NCI-H2107 (cell line): ENCODE data around the gene ANO3.

ENCODE experiments used
- DNase-seq: peaks from one replicate; lab custom pipeline; 2025; lab: John Stamatoyannopoulos, UW

ANO3 gene

GRCh38 chr11:26359055-26359454 is 27.1 kb downstream of the ANO3 start:
- DNase-seq, result no peak

- no peak for DNase-seq
These were observed 33.4 kb downstream of the ANO3 start for GRCh38 chr11:26365284-26365683.

GRCh38 chr11:26377619-26378018 is 45.7 kb downstream of the ANO3 start:
- DNase-seq, result no peak

GRCh38 chr11:26399336-26399735 is 67.4 kb downstream of the ANO3 start:
- no peak for DNase-seq

DNA sequence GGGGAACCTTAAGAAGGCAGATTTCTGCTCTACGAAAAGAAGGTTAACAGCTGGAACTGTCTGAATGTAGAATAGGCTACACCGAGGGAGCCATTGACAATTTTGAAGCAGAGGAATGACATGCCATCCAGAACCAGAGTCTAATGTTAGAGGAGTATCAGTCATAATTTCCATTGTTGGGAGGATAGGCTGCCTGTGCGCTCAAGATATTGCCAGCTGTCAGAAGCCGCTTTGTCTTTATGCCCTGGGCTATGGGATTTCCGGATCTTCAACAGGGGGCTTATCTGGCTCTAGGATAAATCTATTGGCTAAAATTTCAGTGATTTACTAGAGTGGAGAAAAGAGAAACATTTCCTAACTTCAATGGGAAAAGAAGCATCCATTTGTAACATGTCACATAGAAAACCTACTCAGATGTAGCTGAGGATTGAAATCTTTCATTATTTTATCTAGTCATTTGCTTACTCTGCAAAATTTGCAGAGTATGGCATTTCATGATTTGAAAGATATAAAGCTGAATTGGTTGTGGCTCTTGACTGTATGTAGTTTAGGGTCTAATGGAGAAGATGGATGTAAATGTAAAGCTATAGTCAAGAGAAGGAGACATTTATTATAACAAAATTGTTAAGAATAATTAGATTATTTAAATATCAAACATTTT is 78.9 kb downstream of the ANO3 start:
- no peak for DNase-seq

DNA sequence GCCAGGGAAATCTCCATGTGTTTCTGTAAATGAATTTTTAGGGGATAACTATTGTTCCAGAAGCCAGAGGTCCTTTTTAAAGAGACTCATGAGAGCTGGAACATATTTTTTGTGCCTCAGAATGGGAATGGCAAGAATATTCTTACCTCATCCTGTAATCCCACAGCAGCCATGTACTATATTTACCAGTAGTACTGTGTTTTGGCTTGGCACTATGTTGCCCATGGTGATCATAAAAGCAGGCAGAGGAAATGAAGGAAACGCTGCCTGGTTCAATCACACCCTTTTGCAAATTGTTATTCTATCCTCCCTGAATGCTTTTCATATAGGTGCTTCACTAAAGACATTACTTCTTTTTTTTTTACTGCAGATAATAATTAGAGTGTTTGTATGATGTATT is 81.0 kb downstream of the ANO3 start:
- no peak for DNase-seq

DNA sequence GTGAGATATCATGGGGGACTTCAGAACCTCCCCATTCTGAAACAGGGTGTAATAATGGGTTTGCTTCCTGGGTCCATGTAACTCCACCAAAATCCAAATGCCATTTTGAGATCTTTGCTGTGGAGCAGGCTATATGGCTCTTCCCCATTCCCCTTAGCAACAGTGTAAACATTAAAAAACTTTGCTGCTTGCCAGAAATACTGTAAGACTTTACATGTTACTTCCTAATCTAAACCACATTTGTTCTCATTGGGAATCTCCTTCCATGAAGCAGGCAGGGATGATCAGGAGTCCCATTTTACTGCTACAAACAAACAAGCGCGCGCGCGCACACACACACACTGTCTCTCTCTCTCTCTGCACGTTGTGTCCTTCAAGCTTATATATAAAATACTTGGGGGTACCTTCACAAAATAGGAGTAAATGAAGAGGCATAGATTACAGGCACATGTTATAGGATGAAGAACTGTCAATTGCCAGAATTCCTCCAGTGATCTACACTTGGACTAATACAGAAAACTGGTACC is 86.5 kb downstream of the ANO3 start:
- no peak for DNase-seq

- no peak for DNase-seq
These were observed 88.4 kb downstream of the ANO3 start for GRCh38 chr11:26420331-26420730.

DNA sequence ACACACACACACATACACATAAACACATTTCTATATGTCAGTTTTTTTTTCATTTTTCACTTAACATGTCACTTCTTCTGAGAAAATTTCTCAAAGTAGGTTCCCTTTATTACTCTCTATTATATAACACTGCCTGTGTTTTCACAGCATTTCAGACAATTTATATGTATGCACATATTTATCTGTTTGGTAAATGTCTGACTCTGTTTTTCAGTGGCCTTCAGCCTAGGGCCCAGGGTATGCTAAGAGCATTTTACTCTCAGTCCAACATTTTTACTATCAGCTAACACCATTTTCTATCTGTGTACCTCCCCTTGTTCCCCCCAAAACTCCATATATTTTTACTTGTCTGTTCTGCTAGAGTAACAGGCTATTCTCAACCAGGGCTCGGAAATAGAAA is 92.3 kb downstream of the ANO3 start:
- no peak for DNase-seq

- no peak for DNase-seq
These were observed 107.9 kb downstream of the ANO3 start for GRCh38 chr11:26439854-26440253.

DNA sequence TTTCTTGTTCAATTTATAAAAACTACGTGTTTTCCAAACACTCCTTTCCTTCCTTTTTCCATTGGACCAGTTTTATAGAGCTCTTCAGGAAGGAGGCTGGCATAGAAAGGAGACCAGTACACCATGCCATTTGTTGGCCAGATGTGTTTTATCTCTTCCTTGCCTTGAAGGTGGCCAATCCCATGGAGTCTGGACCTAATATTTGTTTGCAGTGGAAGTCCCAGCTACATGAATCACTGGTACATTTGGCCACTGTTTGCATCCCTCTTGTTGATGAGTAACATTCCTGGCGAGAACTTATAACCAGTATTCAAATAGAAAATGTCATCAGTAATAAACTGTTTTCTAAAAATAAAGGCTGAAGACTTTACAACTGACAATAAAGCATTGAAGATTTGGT is 110.2 kb downstream of the ANO3 start:
- no peak for DNase-seq

GRCh38 chr11:26443617-26444016 is 111.7 kb downstream of the ANO3 start:
- no peak for DNase-seq

- no peak for DNase-seq
These were observed 125.7 kb downstream of the ANO3 start for GRCh38 chr11:26457636-26458035.

DNA sequence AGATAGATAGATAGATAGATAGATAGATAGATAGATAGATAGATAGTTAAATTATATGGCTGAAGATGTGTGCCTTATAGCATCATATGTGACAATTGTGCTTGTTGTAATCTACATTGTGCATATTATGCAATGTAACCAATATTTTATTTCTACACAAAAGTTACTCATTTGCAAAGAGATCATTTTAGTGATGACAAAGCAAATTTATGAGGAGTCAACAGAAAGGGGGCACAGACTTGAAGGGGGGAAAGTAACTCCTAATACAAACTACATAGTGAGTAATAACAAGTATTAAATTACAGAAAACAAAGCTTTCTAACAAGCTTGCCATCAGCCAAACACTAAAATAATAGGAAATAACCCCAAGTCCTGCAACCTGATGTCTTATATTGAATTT is 133.3 kb downstream of the ANO3 start:
- DNase-seq, result no peak

- DNase-seq, result no peak
These were observed 135.6 kb downstream of the ANO3 start for GRCh38 chr11:26467506-26467905.

- no peak for DNase-seq
These were observed 139.1 kb downstream of the ANO3 start for GRCh38 chr11:26470992-26471391.

DNA sequence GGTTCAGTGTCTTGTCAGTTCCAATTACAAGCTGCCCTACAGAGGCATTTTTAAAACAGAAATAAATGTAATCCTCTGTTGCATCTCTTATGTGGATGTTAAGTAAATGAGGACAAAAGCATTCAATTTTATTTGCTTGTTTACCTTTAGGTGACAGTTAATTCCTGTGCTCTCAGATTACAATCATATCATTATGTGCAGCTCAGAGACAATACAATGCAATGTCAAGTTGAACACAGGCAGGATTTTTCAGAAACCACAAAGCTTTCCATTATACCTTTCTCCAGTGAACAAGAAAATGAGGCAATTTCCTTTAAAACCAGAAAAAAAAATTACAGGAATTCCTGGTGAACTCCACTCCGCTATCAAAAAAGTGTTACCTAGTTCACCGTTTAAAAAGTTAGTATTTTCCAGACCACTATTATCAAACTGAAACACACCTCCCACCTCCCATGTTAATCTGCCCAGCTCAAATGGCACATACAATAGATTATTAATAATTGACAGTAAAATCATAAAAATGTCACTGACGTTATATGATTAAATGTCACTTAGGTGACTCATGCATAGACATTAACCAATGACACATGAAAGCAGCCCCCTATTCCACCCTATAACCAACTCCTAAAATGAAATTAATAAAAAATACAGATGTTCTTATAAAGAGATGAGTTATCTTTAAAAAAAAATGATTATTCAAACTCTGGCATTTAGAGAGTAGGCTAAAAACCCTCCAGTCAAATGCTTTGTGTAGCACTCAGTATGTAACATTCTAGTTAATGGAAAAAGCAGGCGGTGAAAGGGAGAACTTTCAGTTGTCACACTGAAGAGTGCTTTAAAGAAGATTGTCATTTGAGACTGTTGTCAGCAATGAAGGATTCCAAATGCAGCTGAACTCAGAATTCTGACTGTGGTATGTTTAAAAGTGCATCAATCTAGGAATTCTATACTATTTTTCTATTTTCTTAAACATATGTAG is 141.6 kb downstream of the ANO3 start:
- no peak for DNase-seq

DNA sequence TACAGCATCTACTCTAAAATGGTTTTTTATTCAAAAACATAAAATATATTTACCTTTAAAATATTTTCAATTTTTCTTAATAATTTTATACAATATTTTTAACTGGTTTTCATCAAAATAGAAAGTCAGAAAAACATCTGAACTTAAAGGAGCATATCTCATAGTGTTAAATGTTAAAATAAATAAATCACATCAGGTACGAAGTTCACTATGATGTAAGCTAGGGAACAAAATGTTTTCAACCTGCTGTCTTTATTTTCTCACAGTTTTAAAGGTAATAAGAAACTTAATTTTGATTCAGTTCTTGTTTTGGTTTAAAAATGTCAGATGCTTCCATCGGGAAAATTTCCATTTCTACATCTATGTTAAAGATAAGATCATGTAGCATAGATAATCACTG is 142.5 kb downstream of the ANO3 start:
- no peak for DNase-seq

DNA sequence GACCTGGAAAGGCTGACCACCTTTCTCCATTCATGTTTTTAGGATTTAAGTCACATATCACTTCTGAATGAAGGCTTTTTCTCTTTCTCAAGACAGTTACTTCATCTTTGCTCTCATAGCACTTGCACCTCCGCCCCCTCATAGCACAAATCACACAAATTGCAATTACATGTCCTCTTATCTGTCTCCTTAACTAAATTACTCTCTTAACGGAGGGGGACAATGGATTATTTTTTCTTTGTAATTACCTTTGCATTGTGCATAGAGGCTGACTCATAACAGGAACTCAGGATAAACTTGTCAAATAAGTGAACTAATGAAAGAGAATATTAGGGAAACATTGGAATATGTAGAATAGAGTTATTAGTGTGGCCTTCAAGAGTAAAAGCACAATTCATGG is 145.5 kb downstream of the ANO3 start:
- DNase-seq, result no peak

DNA sequence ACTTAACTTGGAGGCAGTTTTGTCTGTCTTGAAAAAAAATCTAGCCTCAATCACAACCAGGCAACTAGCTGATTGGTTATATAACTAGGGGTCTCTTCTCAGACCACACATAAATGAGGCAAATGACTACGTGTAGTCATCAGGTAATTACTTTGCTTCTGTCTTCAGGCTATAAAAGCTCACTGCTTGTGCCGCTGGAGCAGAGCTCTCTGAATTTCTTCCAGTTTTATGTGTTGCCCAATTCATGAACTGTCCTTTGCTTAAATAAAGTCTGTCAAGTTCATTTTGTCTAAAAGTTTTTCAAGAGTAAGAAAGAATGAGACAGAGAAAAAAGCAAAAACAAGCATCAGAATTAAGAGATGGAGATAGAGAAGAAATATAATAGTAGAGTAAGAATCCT is 146.8 kb downstream of the ANO3 start:
- no peak for DNase-seq

DNA sequence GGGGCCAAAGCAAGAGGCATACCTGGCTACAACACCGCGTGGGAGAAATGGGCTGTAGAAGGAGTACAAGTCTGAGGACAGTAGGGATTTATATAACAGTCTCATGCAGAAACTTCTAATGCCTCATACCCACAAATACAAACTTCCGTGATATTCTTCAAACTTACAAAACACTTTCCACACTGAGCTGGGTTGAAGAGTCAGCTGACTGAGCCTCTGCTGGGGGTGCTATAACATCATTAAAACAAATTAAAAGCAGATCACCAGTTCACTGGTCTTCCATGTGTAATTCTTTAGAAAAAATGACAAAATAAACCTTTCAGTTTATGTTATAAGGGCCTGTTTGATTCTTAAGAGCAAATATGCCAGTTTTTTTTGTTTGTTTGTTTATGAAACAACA is 148.1 kb downstream of the ANO3 start:
- DNase-seq, result no peak

DNA sequence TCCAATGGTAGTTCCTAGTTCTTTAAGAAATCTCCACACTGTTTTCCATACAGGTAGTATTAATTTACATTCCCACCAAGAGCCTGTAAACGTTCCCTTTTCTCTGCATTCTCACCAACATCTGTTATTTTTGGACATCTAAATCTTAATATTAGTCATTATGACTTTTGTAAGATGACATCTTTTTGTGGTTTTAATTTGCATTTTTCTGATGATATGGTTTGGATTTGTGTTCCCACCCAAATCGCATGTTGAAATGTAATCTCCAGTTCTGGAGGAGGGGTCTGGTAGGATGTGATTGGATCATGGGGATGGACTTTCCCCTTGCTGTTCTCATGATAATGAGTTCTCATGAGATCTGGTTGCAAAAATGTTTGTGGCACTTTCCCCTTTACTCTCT is 151.2 kb downstream of the ANO3 start:
- DNase-seq, result no peak

DNA sequence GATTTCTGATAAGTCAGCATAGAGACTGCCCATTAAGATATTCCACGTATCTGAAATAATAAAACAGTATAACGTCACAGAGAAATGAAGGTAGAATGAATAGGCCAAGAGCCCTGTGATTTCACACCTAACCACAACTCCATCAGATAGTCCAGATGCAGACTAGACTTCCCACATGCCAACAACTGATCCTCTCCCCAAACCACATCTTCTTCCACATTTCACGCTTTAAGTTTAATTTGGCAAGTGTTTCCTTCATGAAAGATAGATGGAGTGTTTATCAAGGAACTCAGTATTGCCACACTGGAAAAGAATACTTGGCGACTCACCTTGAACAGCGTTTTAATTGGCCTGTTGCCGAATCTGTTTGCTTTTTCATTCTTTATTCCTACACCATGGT is 158.6 kb downstream of the ANO3 start:
- no peak for DNase-seq
